GM21360 (cell line): ENCODE results near the gene APOBEC3H.

Experiments
- ATAC-seq: cut with Tn5 transposase; IDR thresholded peaks from one replicate; pipeline ENCODE4 v1.9.1; 2021; ENCODE audit warnings: mild to moderate bottlenecking, moderate library complexity; ENCODE audit not compliant: unreplicated experiment

The APOBEC3H gene

DNA sequence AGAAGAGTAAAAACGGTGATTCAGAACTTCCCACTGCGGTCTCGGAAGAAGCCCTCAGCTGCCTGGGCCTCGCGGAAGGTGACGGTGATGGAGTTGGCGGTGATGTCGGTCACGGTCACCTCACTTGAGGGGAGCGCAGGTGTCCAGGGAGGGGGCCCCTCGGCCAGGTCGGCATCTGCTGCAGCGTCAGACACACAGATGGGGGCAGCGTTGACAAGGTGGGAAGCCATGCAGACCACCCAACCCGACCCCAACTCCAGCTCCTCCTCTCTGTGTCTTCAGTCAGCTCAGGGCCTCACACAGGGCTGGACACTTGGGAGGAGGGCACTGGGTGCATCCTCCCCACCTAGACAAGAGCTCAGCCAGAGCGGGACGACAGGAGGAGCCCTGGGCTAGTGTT, 36.8 kb downstream of the APOBEC3H start:
- ATAC-seq = no peak

DNA sequence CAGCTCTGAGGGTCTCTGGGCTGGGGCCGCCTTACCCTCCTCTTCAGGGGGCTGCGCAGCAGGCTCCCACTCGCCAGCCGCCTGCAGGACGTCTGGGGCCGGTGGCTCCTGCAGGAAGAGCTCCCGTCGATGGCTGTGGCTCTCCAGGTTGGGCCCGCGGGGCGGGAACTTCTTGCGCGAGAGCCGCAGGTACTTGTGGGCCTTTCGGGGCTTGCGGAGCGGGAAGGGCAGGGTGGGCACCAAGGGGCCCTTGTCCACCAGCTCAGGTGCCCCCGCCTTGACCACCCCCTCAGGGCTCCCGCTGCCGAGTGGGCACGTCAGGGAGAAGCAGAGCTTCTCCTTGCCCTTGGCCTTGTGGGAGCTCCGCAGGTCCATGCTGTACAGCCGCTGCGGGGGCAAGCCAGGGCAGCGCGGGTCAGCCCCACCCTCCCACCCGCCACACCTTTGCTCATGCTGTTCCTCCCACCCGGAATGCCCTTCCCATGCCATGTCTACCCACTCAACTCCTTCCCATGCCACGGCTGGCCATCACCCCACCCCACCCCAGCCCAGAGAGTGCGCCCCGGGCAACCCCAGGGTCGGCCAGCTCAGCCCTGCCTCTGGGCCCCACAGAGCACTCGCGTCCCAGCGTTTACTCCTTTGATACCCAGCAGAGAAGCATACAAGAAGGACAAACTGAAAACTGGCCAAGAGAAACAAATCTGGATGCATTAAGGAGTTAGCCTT, 37.5 kb downstream of the APOBEC3H start:
- ATAC-seq = no peak

DNA sequence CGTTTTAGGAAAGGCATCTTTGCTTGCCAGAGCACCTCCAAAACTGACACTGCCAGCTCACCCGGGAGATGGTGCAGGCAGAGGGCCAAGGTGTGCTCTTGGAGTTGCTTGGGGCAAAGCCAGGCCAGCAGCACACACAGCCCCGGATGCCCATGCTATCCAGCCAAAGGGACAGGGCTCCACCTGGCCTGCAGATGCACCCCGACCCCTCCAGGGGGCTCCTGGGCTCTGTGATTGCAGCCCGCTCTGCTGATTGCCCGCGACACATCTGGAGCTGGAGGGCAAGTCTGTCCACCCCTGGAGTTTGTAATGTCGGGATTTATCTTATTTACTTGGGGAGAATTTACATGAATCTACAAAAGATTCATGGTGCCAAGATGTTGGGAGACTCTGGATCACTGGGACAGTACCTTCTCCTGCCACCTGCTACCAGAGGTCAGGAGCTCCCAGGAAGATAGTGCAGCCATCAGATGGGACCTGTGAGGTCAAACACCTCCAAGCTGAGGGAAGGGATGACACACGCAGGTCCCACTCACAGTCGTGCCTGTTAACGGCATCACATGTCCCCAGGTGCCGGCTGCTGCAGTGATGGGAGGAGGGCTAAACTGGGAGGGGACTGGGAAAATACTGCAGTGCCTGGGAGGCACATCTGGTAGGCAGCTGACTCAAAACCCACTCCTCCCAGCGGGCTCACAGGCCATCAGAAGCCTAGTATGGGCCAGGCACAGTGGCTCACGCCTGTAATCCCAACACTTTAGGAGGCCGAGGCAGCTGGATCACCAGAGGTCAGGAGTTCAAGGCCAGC, 38.2 kb downstream of the APOBEC3H start:
- no peak for ATAC-seq

DNA sequence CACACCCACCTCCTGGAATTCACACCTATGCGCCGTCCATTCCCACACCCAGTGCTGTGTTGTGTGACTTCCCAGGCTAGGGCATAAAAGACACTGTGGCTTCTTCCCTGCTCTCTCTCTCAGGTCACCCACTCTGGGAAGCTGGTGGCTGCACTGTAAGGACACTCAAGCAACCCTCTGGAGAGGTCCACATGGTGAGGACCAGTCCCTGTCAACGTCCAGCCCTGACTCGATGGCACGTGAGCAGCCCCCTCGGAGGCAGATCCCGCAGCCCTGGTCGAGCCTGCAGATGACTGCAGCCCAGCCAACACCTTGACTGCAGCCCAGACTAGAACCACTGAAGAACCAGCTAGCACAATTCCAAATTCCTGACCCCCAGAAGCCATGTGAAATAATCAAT, 39.3 kb downstream of the APOBEC3H start:
- ATAC-seq = no peak

DNA sequence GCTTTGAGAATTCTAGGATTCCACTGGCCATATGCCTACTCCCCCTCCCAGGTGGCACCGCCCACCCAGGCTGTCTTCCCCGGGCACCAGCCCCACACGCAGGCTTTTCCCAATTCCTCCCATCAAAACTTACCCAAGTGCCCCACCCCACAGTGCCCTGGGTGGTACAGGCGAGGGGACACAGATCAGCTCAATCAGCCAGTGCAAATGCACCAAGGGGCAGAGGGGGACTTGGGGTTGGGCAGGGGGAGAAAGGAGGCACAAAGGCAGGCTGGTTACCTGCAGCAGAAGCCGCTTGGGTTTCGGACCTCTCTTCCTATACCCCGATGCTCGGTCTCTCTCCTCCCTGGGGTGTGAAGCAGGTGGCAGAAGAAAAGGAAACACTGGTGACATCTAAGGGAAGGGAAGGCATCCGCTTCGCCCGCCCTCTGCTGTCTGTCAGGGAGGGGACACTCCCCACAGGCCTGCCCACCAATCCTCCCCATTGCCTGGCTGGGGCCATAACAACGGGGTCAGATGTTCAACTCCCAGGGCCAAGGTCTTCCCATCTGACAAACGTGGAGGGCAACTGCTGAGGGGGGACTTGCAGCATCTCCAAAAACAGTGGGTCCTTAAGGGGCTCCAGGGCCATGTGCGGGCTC, 41.4 kb downstream of the APOBEC3H start:
- ATAC-seq = no peak

DNA sequence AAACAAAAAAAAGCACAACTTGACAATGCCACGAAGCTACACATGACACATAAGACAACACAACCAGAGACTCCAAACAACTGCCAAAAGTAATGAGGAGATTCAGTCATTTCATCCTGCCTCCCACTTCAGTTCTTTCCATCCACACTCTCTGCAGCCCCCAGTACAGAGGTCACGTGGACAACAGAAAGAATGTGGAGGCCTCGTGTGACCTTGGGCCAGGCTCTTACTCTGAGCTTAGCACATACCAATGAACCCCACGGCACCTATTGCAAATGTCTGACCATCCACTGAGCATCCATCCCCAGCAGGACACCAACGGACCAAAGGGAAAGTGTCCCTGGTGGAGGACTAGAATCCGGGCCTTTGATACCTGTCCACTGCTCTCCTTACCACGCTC, 42.9 kb downstream of the APOBEC3H start:
- no peak for ATAC-seq

DNA sequence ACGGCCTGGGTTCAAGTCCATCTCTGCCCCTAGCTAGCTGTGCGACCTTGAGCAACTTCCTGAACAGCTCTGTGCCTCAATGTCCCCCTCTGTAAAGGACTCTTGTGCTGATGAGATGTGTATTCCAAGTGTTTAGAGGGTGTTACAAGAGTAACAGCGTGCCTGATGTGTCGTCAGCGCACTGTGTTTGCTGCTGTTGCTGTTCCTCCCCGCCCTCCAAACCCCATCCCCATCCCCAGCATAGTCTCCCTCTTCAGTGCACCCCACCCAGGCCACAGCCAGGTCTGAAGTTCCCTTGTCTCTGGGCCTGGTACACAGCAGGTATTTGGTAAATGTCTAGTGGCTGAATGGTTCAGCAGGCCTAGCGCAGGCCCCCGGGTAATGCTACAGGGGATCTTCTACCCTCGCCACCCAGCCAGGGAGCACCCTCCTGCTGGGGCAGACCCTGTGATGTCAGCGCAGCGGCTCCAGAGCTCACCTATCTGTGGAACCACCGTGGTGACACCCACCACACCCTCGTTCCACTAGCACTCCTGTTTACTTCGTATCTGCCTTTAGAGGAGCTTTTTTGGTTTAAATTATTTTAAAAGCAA, 45.1 kb downstream of the APOBEC3H start:
- ATAC-seq = no peak

DNA sequence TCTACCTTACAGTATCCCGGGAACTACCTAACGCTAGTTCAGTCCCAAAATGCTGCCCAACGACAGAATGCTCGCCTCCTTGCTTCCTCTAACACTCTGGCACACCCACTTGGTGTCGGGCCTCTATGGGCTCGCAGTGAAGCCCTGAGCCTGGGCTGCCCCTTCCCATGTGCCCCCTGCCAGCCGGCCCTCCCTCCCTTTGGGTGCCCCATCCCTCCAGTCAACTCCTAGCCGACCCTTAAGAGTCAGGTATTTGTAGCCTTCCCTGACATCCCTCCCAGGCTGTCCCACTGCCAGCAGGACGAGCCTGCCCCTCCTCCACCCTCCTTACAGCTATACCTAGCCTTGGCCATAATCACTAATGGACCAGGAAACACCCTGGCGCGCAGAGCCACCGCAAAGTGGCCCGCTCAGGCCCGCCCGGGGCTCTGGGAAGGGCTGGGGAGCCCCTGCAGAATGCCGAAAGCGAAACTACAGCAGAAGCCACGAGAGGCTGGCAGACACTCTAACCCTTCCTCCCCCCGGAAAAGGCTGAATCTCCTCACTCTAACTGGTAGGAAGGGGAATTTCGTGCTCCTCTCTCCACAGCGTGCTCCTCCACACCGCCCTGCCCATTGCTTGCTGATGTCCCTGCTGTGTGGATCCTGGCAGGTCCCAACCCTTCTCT, 47.2 kb downstream of the APOBEC3H start:
- no peak for ATAC-seq

DNA sequence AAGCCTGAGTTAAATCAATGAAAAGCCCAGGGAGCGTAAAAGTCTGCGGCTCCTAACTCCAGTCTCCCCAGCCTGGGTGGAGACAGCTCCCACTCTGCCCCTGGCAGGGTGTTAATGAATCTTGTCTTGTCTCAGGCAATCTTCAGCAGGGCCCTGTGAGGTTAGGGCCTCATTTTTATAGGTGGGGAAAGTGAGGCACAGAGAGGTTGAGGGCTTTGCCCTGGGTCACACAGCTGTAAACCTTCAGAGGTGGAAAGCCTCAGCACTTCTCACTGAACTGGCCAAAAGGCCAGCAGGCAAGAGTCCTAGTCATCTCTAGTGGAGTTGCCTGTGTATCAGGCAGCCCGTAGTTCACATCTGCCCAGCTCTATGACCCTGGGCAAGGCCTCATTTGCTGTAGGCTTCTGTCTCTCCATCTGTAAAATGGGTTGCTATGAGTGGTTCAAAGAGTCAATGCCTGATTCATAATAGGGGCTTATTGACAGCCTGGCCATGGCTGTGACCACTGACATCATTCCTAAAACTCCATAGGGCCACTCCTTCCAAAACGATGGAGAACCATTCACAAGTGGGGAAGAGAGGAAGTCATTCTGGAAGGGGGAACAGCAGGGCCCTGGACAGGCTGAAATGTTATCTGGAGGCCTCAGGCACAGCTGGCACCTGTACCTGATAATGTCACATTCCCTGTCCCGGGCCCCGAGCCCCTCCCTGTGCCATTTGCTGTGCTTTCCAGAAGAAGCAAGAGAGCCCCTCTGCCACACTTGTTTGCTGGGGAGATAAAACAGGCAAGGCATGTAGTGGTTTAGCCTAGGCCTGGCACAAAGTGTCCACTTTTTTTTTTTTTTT, 49.4 kb downstream of the APOBEC3H start:
- ATAC-seq = no peak

DNA sequence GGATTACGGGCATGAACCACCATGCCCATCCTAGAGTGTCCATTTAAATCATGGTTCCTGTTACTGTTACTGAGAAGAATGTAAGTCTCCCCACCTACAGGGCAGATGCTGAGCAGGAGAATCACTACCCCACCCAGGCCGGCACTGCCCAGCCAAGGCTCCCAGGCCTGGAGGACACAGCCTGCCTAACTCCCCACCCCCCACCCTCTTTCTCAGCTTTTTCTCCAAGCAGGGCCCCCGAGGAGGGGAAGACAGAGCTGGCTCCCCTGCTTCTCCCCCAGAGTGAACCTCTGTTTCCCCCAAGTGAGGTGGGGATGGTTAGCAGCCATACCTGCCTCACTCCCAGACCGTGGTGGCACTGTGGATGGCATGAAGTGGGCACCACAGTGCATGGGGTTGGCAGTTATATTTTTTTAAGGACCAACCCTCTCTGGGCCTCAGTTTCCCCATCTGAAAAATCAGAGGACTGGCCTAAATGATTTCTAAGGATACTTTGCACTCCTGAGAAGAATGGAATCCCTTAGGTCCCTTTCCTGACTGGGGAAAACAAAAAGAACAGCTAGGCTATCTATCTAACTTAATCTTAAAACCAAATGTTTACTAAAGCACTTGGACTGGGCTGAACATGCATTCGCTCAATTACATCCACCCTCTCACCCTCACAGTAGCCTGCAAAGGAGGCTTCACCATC, 50.4 kb downstream of the APOBEC3H start:
- ATAC-seq = no peak

DNA sequence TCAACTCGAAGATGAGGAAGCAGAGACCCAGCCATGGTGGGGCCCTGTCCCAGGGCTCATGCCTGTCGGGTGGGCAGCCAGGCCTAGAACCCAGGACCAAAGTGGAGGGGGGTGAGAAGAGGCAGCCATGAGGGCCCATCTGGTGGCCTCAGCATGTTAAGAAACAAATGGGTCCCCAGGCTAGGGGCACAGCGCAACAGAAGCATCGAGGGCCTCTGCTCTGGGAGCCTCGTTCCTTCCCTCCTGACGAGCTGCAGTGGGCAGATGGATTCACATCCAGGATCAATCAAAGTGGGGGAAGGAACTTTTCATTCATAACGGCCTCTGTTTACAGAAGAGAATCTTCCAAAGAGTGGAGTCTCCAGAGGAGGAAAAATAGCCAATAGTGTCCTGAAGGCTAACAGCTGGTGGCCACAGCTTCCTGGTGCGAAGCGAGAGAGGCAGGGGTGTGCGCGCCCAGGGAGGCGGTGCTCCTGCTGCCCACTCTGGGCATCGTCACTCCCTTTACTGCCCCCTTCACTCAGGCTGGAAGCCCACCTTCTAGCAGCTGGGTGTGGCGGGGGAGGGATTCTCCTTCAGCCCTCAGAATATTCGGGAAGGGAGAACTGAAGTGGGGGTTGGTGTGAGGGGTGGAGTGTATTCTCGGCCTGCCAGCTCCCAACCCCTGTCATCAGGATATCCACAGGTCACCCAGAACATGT, 51.1 kb downstream of the APOBEC3H start:
- no peak for ATAC-seq

DNA sequence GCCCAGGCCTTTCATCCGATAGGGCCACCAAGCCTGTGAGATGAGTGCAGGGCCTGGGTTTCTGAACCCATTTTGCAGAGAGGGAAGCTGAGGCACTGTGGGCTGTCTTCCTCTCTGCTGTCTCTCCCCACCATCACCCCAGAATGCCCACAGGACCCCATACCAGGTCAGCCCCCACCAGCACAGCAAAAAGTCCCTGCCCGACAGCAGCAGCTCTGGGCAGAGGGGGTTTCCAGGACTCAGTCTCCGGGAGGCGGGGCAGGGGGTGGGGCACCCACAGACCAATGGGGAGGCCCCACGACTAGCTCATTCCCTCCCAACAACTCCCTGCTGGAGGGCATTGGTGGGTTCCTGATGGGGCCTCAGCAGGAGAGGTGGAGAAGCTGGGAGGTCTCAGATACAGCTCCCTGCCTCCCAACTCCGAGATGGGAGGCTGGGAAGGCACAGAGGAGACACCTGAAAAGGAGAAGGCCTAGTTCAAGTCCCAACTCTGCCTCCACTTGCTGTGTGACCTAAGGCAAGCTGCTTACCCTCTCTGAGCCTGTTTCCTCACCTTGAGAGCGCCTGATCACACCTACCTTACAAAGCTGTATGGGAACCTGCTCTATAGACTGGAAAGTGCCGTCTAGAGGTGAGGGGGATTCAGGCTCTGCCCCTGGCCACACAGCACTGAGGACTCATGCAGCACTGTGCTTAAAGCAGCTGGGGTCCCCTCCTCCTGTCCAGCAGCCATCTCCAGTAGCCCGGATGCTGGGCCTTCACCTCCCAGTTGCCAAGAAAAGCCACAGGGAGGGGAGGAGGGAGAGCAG, 51.9 kb downstream of the APOBEC3H start:
- ATAC-seq = no peak

DNA sequence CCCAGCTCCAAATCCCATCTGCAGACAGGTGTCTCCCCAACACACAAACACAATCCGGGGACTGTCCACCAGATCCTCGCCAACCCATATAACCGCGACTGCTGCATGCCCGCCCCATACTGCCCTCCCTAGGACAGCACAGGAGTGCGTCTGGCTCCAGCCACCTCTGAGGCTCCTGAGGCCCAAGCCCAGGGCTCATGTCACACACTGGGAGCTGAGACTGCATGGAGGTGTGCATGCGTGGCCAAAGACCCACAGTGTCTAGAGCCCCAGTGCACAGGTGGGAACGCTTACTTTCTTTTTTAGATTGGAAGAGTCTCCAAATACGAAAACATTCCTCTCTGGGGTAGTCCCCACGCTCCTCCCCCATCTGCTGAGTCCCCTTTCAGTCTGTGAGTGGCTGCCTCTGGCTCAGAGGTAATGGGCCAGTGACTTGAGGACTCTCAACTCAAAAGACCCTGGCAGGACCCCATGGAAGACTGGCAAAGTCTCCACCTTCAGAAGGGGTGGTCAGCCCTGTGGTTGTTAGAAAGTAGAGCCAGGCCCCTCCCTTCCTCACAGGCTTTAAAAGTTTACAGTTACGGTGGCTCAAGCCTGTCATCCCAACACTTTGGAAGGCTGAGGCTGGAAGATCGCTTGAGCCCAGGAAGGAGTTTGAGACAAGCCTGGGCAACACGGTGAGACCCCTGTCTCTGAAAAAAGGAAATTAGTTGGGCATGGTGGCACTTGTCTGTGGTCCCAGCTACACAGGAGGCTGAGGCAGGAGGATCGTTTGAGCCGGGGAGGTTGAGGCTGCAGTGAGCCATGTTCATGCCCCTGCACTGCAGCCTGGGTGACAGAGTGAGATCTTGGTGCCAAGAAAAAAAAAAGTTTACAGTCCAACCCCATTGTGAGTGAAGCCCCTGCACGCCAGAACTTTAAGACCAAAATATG, 53.1 kb downstream of the APOBEC3H start:
- no peak for ATAC-seq

DNA sequence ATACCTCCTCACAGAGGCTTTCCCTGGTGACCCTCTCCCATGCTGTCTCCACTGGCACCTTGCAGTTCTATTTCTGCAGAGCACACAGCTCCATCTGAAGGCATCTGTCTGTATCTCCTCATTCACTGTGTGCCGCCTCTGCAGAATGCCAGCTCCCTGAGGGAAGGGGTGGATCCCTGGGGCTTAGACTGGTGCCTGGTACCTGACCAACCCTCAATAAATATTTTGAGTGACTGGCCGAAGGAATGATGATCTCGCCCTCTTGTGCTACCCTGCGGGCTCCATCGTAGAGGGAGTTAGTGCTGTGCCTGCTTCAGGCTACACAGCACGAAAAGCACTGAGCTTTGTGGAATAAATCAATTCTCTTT, 53.8 kb downstream of the APOBEC3H start:
- no peak for ATAC-seq

DNA sequence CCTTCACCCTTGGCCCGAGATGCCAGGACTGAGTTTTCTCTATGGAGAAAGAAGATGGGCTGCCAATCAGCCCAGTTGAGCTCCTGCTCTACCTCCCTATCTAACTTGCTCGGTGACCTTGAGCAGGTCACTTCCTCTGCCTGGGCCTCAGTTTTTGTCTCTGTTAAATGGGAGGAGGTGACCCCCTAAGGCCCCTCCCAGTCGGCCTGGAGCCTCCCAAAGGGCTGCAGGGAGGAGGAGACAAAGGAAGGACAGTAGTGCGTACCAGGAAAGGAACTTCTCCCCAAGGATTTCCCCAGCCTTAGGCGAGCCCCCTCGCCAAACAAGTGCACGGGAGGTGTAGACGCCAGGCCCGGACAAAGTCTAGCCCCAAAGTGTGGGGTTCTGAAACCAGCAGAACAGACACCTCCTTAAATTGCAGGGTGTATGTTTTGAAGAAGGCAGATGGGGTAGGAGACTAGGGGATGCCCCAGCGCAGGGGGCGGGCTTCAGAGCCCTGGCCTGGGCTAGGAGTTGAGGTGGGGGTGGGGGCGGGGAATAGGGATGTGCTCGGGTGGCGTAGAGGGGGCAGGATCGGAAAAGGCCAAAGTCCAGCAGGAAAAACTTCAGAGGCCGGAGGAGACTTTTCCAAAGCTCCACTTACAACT, 54.4 kb downstream of the APOBEC3H start:
- ATAC-seq = no peak

DNA sequence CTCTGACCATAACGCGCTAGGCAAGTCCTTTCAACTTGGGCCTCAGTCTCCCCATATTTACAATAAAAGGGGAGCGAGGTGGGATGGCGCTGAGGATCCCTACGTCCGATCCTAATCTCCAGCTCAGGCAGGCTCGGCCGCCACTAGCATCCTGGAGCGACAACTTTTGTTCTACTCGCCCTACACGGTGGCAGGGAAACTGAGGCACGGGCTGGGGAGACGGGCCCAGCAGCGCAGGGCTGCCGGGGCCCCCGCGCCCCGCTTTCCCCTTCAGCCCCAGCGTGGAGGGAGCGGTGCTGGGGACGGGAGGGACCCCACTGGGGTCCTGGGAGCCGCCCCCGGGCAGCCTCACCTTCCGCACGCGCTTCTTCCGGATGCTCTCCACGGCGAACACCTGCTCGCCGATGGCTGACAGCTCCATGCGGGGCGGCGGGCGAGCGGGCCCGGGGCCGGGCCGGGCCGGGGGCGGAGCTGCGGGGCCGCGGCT, 55.0 kb downstream of the APOBEC3H start:
- ATAC-seq = no peak
